Esophagus muscularis mucosa (tissue), 2 donors: ENCODE data around the gene PIK3IP1.

Source experiments
- EP300 ChIP-seq: sonication (generic); formaldehyde crosslinking; IDR thresholded peaks from one replicate; pipeline ENCODE4 v1.6.1; 2017; ENCODE audit warnings: antibody characterized with exemption
- POLR2A ChIP-seq: fragments of 450-650 bp; IDR thresholded peaks from one replicate; pipeline ENCODE4 v1.6.1; 2017; ENCODE audit warnings: antibody characterized with exemption, moderate library complexity, mild to moderate bottlenecking, low read depth

- TF ChIP-seq EP300 (no peak), POLR2A (no peak)
These were observed 35.7 kb upstream of the PIK3IP1 start for GRCh38 chr22:31327806-31328543.
